Daoy (cell line): ENCODE results near the gene ASTE1. TPM values are rescaled to one million over a fixed set of nuclear protein-coding genes. Genes with fewer than 3 reads are reported as not detected.
"Not testable (repeated sequence)": the region's sequence is repeated elsewhere in the genome, so short reads cannot be mapped to it uniquely, and the experiment has no call there.

ENCODE experiments used
- DNase-seq: peaks from one replicate; pipeline ENCODE4 v3.0.0-alpha.2; 2015; ENCODE audit warnings: low read depth
- total RNA-seq: library from RNA; depleted of rRNA; stranded (reverse); fragments of >200 nt; shearing (Covaris generic); gene quantifications from 2 replicates; pipeline ENCODE4 v1.2.3, GENCODE V29; 2014

Gene ASTE1
- total RNA-seq, 1 experiment from 2014 or later, result 7.8 TPM

DNA sequence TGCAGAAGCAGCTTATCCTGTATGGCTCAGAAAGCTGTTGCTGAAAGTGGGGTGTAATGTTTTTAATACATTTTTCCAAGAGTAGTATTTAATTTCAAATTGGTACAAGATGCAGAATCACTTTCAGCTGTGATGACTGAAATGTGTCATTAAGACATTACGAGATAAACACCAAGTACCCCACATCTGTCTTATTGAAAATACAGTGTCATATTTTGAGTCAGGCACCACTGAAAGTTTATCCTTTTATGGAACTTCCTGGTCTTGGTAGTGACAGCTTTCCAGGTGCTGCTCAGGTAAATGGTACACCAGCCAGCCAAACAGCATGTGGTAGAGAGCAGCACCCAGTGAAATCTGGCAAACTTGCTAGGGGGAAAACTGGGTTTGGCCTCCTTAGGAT, 16.9 kb downstream of the ASTE1 start:
- DNase-seq, result no peak

DNA sequence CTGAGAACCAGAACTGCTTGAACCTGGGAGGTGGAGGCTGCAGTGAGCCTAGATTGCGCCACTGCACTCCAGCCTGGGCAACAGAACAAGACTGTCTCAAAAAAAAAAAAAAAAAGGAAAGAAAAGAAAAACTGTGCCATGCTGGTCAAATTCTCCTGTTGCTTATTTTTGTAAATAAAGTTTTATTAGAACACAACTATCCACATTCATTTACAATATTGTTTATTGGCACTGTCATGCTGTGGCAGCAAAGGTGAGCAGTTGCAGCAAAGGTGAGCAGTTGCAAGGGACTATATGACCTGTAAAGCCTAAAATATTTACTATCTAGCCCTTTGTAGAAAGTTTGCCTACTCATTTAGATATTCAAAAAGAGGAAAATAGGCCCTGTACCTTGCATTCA, 18.3 kb downstream of the ASTE1 start:
- DNase-seq, result no peak

DNA sequence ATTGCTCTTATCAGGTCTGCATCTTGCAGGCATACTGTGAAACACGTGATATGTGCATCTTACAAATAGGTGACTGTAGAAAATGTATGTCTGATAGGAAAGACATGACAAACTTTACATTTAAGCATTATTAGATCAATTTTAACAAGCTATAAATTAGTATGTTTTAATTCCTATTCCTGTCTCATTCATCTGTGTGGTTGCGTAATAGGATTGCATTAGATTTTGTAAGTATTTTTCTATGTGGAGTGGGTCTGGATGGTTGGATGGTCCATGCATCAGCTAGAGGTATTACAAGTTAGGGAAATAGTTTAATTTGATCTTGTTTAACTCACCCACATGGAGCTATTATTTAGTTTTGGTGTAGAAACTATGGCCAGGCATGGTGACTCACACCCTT, 18.8 kb downstream of the ASTE1 start:
- DNase-seq, result no peak

DNA sequence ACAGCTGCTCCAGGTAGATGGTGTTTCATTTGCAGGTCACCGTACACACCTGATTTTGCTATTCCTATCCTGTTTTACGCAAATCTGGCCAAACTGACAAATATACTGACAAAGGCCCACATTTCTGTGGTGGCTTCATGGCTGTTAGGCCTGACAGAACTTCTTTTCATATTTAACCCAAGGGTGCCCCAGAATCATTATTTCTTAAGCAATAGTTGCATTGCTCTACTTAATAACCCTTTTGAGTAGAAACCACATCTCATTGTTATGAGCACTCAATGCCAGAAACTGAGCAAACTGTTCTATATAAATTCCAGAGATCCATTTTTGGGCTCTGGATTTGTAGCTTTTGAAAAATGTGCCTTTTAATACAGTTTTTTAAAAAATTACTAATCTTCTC, 19.4 kb downstream of the ASTE1 start:
- DNase-seq, result no peak

DNA sequence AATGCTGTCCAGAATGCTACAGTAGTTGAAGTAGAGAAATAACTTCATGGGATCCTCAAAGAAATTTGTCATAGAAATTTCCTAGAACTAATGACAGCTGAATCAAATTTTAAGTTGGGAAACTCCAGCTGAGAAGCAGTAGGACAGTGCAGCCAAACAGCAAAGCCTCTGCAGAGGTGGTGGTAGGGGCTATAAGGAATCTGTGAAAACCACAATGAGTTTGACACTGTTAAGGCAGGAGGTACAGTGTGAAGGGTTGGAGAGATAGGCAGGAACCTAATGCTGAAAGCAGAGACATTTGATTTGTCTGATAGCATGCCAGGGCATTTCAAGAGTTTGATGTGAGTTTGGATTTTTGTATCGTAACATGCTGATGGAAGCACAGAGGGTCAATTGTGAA, 22.0 kb downstream of the ASTE1 start:
- no peak for DNase-seq

DNA sequence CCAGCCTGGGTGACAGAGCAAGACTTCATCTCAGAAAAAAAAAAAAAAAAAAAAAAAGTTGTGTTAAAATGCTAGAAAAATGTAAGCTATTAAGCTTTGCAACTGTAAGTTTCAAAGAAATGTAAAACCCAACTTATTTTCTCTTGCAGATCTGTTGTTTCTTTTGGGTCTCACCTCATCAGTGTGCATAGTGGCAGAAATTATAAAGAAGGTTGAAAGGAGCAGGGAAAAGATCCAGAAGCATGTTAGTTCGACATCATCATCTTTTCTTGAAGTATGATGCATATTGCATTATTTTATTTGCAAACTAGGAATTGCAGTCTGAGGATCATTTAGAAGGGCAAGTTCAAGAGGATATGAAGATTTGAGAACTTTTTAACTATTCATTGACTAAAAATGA, 25.6 kb downstream of the ASTE1 start:
- DNase-seq, result no peak

DNA sequence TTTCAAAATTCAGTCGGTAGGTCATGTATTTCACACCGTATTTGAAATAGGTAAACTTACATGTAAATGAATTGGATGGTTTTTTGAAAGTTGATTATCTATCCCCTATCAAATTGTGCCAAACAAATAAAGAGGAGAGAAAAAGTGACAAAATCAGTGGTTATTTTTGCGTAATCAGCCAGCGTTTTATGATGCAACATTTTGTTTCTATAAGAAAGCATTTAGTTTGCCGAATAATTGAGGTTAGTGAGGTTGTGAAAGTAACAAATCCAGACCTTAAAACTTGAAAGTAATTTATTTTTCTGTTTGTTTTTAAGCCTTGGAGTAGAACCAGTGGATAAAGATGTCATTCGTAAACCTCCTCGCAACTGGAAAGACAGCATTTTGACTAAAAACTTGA, 29.3 kb downstream of the ASTE1 start:
- no peak for DNase-seq

DNA sequence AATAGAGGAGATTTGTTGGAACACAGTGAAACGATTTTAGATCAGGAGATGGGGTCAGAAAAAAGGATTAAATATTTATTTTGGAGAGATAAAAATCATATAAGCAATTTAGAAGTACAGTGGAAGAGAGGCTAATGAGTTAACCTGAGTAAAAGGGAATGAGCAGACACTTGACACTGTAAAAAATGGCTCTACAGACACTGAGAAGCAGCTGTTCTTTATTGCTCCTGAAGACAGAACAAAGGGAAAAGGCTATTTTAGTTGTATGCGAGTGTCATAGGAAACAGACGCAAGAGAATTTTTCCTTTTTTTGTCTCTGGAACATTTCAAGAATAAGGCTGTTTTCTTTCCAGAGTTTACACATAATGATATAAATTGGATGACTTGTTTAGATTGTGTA, 34.3 kb downstream of the ASTE1 start:
- no peak for DNase-seq

DNA sequence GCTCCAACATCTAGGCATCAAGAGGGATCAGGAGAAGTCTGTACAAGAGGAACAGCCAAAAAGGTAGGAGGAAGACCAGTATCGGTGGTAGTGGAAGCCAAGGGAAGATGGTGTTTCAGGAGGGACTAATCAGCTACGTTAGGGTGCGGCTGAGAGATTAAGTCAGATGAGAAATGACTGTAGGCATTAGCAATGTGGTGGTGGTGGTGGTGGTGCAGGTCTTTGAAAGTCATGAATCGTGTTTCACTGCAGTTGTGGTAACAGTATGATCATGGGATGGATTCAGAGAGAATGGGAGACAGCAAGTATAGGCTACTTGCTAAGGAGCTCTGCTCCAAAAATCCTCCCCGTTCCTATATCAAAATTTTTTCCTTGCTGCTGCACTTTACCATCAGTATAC, 35.5 kb downstream of the ASTE1 start:
- DNase-seq, result no peak

DNA sequence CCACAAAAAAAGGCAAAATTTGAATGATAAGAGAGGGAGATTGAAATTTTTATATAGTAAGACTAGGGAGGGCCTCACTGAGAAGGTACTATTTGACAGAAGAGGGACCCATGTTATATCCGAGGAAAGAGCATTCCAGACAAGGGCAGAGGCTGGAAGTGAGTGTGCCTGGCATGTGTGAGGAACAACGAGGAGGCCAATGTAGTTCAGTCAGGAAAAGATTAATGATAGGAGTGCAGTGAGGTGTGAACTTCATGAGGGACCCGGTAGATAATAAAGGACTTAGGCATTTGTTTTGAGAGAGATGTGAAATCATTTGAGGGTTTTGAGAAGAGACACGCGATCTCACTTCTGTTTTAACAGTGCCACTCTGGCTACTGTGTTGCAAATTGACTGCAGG, 36.3 kb downstream of the ASTE1 start:
- DNase-seq, result no peak

DNA sequence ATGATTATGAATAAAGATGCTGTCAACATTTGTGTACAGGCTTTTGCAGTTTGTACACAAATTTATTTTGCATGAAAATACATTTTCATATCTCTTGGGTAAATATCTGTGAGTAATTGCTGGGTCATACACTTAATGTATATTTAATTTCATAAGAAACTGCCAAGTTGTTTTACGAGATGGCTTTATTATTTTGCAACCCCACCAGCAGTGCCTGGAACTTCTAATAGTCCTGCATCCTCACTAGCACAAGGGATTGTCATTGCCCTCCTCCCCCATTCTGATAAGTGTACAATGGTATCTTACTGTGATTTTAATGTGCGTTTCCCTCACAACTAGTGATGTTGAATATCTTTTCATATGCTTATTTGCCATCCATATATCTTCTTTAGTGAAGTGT, 45.2 kb downstream of the ASTE1 start:
- no peak for DNase-seq

DNA sequence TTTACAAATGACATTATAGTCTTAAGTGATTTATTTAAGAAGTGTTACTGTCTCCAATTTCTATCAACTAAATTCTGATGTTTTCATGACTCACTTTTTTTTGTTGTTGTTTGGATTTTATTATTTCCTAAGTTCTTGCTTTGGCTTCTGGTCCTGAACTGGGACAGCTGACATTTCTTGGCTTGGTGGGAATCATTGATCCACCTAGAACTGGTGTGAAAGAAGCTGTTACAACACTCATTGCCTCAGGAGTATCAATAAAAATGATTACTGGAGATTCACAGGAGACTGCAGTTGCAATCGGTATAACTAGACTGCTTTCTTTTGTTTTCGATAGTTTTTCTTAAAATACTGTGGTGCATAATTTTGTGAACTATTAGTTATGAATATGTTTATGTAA, 47.5 kb downstream of the ASTE1 start:
- DNase-seq, result no peak

DNA sequence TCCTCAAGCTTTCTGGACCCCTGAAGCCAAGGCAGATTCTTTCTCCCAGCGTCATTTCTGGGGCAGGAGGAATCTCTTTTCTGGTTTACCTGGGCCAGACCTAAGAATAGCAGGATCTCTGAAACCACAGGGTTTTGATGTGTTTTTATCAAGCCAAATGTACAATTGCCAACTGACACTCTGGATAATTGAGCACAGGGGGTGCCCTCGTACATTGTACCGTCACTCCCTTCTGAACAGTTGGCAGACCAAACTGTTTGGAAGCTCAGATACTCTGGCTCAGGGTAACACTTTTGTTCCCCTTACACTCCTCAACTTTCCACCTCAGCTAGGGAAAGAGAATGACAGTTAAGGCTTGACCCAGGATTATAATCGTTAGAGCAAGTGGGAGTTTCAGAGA, 49.9 kb downstream of the ASTE1 start:
- no peak for DNase-seq

DNA sequence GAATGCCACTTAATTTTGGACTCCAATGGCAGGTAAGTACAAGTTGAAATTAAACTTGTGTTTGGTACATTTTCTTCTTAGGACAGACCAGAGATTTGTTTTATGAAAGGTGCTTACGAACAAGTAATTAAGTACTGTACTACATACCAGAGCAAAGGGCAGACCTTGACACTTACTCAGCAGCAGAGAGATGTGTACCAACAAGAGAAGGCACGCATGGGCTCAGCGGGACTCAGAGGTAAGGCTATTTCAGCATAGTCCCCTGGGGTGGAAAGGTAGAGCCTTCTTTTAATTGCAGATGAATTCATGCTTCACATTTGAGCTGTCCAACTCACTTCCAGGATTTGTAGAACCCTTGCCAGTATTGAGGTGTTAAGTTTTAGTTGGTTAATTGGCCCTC, 51.4 kb downstream of the ASTE1 start:
- no peak for DNase-seq

DNA sequence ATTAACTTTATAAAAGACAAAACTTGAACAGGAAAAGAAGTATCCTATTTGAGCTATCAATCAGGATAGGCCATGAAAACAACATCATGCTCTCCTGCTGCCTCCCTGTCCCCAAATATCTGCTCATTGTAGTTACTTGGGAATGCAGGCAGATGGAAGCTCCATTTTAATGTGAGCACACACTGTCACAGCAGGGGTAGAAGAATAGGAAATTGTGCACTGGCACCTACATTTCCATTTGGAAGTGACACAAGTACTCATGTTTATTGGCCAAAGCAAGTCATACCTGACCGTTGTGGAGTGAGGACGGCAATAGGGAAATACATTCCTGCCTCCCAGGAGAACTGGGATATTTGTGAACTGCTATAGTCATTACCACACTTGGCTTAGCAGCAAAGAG, 52.4 kb downstream of the ASTE1 start:
- no peak for DNase-seq

DNA sequence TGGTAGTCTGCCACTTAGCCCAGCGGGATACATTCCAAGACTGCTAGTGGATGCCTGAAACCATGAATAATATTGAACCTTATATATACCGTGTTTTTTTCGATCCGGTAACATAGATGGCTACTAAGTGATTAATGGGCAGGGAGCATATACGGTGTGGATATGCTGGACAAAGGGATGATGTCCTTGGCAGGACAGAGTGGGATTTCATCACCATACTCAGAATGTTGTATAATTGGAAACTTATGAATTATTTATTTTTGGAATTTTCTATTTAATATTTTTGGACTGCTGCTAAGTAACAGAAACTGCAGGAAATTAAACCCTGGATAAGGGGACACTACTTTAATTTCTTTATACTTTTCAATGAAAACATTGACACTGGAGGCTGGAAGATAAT, 53.2 kb downstream of the ASTE1 start:
- DNase-seq, result no peak

DNA sequence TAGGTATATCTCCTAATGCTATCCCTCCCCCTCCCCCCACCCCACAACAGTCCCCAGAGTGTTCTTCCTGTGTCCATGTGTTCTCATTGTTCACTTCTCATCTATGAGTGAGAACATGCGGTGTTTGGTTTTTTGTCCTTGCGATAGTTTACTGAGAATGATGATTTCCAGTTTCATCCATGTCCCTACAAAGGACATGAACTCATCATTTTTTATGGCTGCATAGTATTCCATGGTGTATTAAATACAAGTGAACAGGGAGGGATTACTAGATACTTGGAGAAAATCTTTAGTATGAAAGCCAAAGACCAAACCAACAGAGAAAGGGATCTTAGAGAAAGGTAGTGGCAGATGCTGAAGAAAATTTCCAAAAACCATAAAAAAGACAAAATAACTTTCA, 54.0 kb downstream of the ASTE1 start:
- not testable (repeated sequence) for DNase-seq

DNA sequence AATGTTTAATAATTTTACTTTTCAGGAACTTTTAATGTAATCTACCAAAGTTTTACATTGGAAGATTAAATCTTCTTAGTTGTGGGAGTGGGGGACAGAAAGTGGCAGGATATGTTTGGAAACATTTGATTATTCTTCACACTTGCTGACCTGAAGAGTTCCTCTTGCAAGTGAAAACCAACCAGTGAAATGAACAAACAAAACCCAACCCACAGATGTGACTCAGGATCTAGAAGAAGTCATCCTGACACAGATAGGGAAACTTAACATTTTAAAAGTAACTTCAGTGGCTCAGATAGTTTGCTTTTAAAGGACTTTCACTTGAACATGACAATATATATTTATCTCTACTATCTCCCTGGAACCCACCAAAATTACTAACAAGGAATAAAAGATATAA, 55.4 kb downstream of the ASTE1 start:
- DNase-seq, result no peak

DNA sequence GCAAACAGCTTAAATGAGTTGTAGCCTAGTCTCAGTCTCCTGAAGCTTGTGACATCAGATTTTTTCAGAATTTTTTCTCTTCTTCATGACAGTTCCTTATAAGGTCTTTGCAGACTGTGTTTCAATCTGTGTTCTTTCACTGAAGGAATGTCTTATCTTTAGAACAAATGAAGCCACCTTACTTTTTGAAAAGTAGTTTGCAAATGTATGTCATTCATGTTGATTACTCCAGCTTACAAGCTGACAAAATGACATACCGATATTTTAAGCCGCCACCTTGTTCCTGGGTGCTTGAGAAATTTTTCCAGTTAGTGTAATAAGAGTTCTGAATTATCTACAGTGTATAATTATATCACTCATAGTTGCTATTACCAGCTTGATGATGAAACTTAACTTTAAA, 57.0 kb downstream of the ASTE1 start:
- DNase-seq, result no peak

DNA sequence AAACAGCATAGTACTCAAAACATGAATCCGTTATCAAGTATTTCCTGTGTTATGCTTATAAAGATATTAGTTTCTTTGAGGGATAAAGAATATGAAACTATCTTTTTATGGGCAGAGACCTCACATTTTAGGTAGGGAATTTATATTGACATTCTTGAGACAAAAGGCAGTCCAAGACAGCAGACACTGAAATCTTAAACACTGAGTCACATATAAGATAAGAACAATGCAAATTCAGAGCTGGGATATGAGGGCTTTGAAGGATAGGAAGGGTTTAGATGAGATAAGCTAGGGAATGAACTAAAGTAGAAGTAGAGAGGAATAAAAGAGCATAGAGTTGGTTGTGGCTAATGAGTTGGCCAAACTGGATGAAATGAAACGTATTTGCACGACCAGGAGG, 58.4 kb downstream of the ASTE1 start:
- peak; percentile 13 for DNase-seq

DNA sequence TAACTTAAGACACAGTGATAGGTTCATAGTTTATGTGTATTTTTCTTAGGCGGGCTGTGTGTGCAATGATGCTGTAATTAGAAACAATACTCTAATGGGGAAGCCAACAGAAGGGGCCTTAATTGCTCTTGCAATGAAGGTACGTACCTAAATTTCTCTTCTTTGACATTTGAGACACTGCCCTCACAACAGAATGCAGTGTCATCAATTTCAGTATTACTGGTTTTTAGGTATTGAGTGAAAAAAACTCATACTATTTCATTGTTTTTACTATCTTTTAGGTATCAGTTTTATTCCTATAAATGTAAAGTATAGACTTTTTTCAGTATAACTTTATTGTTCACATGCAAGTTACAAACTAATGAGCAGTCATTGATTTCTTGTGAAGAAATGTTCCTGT, 59.3 kb downstream of the ASTE1 start:
- DNase-seq, result no peak

DNA sequence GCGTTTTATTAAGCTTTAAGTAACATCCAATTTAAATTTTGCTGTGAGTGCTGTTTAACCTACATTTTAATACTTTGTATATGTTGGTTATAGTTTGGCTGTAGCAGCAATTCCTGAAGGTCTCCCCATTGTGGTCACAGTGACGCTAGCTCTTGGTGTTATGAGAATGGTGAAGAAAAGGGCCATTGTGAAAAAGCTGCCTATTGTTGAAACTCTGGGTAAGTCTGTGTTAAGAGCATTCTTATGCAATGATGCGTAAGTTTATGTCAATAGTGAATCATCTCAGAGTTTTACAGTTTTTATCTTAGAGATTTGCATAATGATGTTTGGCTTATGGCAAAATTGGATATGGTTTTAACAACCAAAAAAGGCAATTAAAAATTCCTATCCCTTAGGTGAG, 62.7 kb downstream of the ASTE1 start:
- DNase-seq, result peak; percentile 88
